DND-41 (cell line): ENCODE data around the gene RAB30.

Experiments
- ATAC-seq: fragments of 200-7000 bp; cut with Tn5 transposase; 3 replicates; pipeline ENCODE4 v1.9.1; 2021; ENCODE audit warnings: low read depth; ENCODE audit not compliant: insufficient read depth
- DNase-seq: peaks from one replicate; pipeline ENCODE4 v3.0.0-alpha.2; 2020
- H2AFZ ChIP-seq: 2 replicates; pipeline ENCODE4 v1.6.0; 2012; ENCODE audit warnings: low read depth, low read length
- H3K27ac ChIP-seq: 2 replicates; pipeline ENCODE4 v1.5.1; 2012; ENCODE audit warnings: low read length, inconsistent platforms
- H3K27me3 ChIP-seq: fragments of 200-600 bp; sonication (generic); 2 replicates; pipeline ENCODE4 v1.6.0; 2012; ENCODE audit warnings: low read length, mild to moderate bottlenecking, inconsistent platforms; ENCODE audit not compliant: insufficient read depth, poor library complexity
- H3K36me3 ChIP-seq: 2 replicates; pipeline ENCODE4 v1.5.1; 2012; ENCODE audit warnings: low read length, inconsistent platforms; ENCODE audit not compliant: insufficient read depth
- H3K4me1 ChIP-seq: 2 replicates; pipeline ENCODE4 v1.5.1; 2012; ENCODE audit warnings: mild to moderate bottlenecking, low read length; ENCODE audit not compliant: insufficient read depth
- H3K4me2 ChIP-seq: 2 replicates; pipeline ENCODE4 v1.6.0; 2012; ENCODE audit warnings: mild to moderate bottlenecking, moderate library complexity, low read length, inconsistent platforms; ENCODE audit not compliant: insufficient read depth
- H3K4me3 ChIP-seq, 2 experiments: fragments of 200-600 bp in 1 of 2; shearing (Covaris generic) in 1 of 2; 2 replicates each; pipeline ENCODE4 v1.5.1; 2012 to 2016; ENCODE audit warnings: inconsistent platforms in 2 of 2, low read length in 2 of 2, mild to moderate bottlenecking in 2 of 2, low read depth in 1 of 2, moderate library complexity in 1 of 2
- H3K79me2 ChIP-seq: 2 replicates; pipeline ENCODE4 v1.6.0; 2012; ENCODE audit warnings: low read length, inconsistent platforms; ENCODE audit not compliant: insufficient read depth
- H3K9ac ChIP-seq: 2 replicates; pipeline ENCODE4 v1.6.0; 2012; ENCODE audit warnings: low read depth, mild to moderate bottlenecking, inconsistent platforms, low read length, moderate library complexity
- H3K9me3 ChIP-seq: 2 replicates; pipeline ENCODE4 v1.5.1; 2012; ENCODE audit warnings: low read length, moderate library complexity, mild to moderate bottlenecking, inconsistent platforms; ENCODE audit not compliant: insufficient read depth, severe bottlenecking
- H4K20me1 ChIP-seq: 2 replicates; pipeline ENCODE4 v1.6.0; 2012; ENCODE audit warnings: low read length; ENCODE audit not compliant: insufficient read depth
- CTCF ChIP-seq: IDR thresholded peaks from 2 replicates; pipeline ENCODE4 v1.5.1; 2012; ENCODE audit warnings: borderline replicate concordance, low read length, moderate library complexity, mild to moderate bottlenecking; ENCODE audit not compliant: poor library complexity, severe bottlenecking; ENCODE audit errors: extremely low read depth
- EZH2 ChIP-seq: IDR thresholded peaks from 3 replicates; pipeline ENCODE4 v1.6.1; 2012; ENCODE audit warnings: borderline replicate concordance, low read depth, mild to moderate bottlenecking, moderate library complexity, low read length, inconsistent platforms; ENCODE audit not compliant: severe bottlenecking

The RAB30 gene

GRCh38 chr11:83008581-83008923 lies 63.1 kb downstream of the RAB30 start:
- Histone ChIP-seq H3K27me3 (no peaks in the 10 kb centered on the region), H3K9me3 (no peaks in the 10 kb centered on the region), H3K4me2 (no peak overlapping the region), H2AFZ (no peak overlapping the region), H3K4me1 (no peaks in the 10 kb centered on the region), H4K20me1 (no peaks in the 10 kb centered on the region), H3K79me2 (no peaks in the 10 kb centered on the region), H3K4me3 (no peak overlapping the region), H3K36me3 (no peaks in the 10 kb centered on the region), H3K9ac (no peak overlapping the region), H3K27ac (no peak overlapping the region)
- TF ChIP-seq EZH2 (no peak), CTCF (no peak)
- no peak for DNase-seq
- no peak for ATAC-seq

GRCh38 chr11:83007909-83008580 lies 63.7 kb downstream of the RAB30 start:
- no peak overlapping the region for H3K27ac ChIP-seq
- no peaks in the 10 kb centered on the region for H3K27me3 ChIP-seq
- H3K79me2 ChIP-seq, result no peaks in the 10 kb centered on the region
- no peaks in the 10 kb centered on the region for H3K9me3 ChIP-seq
- no peaks in the 10 kb centered on the region for H4K20me1 ChIP-seq
- H3K36me3 ChIP-seq, result no peaks in the 10 kb centered on the region
- no peak overlapping the region for H3K4me3 ChIP-seq
- no peak for DNase-seq
- TF ChIP-seq EZH2, result no peak
- TF ChIP-seq CTCF, result no peak
- H2AFZ ChIP-seq, result no peak overlapping the region
- H3K4me1 ChIP-seq, result no peaks in the 10 kb centered on the region
- no peak overlapping the region for H3K4me2 ChIP-seq
- no peak overlapping the region for H3K9ac ChIP-seq
- no peak for ATAC-seq

- Histone ChIP-seq H3K27me3 (no peaks in the 10 kb centered on the region), H3K4me1 (no peaks in the 10 kb centered on the region), H3K4me3 (no peak overlapping the region), H3K79me2 (no peaks in the 10 kb centered on the region), H3K4me2 (no peak overlapping the region), H3K9me3 (no peaks in the 10 kb centered on the region), H3K27ac (no peak overlapping the region), H4K20me1 (no peaks in the 10 kb centered on the region), H3K36me3 (no peaks in the 10 kb centered on the region), H2AFZ (no peak overlapping the region), H3K9ac (no peak overlapping the region)
- no peak for TF ChIP-seq EZH2
- DNase-seq, result no peak
- ATAC-seq, result no peak
Measured at GRCh38 chr11:83007477-83007876, 64.2 kb downstream of the RAB30 start.

DNA sequence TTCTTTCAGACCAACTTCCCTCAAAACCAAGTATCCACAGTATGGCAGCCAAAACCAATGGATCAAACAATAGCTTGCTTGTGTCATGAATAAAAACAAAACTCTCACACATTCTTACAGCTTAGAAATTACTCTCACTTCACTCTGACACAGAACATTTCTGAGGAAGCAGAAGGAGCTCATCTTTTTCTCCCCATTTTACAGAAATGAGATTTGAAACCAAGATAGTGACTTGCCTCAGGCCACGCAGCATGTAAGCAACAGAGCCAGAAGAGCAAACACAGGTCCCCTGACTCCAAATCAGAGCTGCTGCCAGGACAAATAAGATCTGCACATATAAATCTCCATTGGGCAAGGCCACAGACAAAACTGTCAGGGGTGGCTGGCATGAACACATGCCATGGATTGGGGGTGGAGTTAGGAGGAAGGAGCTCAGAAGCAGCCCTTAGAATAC lies 64.8 kb downstream of the RAB30 start:
- no peak for DNase-seq
- TF ChIP-seq EZH2, result no peak
- no peak for TF ChIP-seq CTCF
- Histone ChIP-seq H3K36me3 (no peaks in the 10 kb centered on the region), H2AFZ (no peak overlapping the region), H3K4me2 (no peak overlapping the region), H3K27me3 (no peaks in the 10 kb centered on the region), H3K9me3 (no peaks in the 10 kb centered on the region), H3K9ac (no peak overlapping the region), H3K79me2 (no peaks in the 10 kb centered on the region), H4K20me1 (no peaks in the 10 kb centered on the region), H3K27ac (no peak overlapping the region), H3K4me3 (no peak overlapping the region), H3K4me1 (no peaks in the 10 kb centered on the region)
- ATAC-seq, result no peak
